ENCODE data around the gene CES5A. TPM values are rescaled to one million over a fixed set of nuclear protein-coding genes. Genes with fewer than 3 reads are reported as not detected.
"Not testable (repeated sequence)": the region's sequence is repeated elsewhere in the genome, so short reads cannot be mapped to it uniquely, and the experiment has no call there.

Gene CES5A
- total and polyA plus RNA-seq, 7 experiments from 2014 or later: not detected

DNA sequence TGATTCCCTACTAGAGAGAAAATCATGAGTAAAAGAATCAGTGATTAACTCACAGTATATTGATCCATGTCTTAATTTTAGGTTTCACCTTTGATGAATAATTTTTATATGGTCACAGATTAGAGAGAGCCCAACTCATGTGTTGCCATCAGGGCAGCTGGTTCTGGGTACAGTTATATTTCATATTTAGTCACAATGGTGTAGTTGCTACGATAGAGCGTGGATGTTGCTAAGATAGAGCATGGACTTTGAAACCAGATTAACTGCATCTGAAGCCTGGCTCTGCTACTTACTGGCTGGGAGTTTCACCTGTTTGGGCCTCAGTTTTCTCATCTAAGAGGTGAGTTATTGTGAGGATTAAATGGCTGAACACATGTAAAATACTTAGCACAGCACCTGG is 61.0 kb downstream of the CES5A start:
- POLR2A ChIA-PET; CTCF ChIA-PET; ATAC-seq; H3K27ac ChIP-seq (ENCODE audit: low read depth, low read length); H3K9me3 Mint-ChIP-seq; H3K4me1 ChIP-seq (ENCODE audit: control insufficient read depth in 2 of 2, insufficient read depth in 2 of 2, low read length in 2 of 2); H3K9me3 ChIP-seq (ENCODE audit: control insufficient read depth in 2 of 3, low read length in 3 of 3); H3K36me3 ChIP-seq (ENCODE audit: control insufficient read depth in 2 of 3, insufficient read depth in 3 of 3, low read length in 3 of 3); H3K4me3 ChIP-seq (ENCODE audit: low read length); DNase-seq; H3K4me1 Mint-ChIP-seq; H3K27ac Mint-ChIP-seq; H3K27me3 ChIP-seq (ENCODE audit: control insufficient read depth in 2 of 2, insufficient read depth in 2 of 2, low read length in 2 of 2); intact Hi-C loops (cut with micrococcal nuclease); H3K4me3 Mint-ChIP-seq; H3K36me3 Mint-ChIP-seq: not testable (repeated sequence)
- H3K27me3 Mint-ChIP-seq: peaks cover 0 to 59% (median 44%) of the 10 kb centered on the region in 5 donors

DNA sequence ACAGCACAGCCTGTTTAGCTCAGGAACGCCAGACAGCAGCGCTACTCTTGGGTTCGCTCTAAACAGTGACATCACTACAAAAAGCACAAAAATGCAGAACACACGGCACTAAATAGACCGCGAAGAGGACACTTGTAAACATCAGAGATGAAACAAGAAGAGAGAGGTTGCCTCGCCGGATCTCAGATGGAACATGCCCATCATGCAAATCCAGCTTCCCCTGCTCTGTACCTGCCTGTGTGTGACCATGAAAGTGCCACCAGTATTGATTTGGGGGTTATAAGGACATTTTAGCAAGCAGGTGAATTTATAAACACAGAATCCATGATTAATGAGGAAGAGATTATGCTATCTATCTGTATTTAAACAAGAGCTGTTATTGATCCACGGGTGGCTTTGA is 61.4 kb downstream of the CES5A start:
- peaks cover 0 to 56% (median 44%) of the 10 kb centered on the region in 5 donors for H3K27me3 Mint-ChIP-seq

GRCh38 chr16:55812951-55813350 is 62.2 kb downstream of the CES5A start:
- Histone ChIP-seq H3K36me3 (ENCODE audit: control insufficient read depth in 2 of 3, insufficient read depth in 3 of 3, low read length in 3 of 3) (no peaks in the 10 kb centered on the region), H3K9me3 (ENCODE audit: control insufficient read depth in 2 of 3, low read length in 3 of 3) (no peaks in the 10 kb centered on the region), H3K27me3 (ENCODE audit: control insufficient read depth in 2 of 2, insufficient read depth in 2 of 2, low read length in 2 of 2) (no peaks in the 10 kb centered on the region), H3K4me3 (ENCODE audit: low read length) (no peak overlapping the region), H3K27ac (ENCODE audit: low read depth, low read length) (no peak overlapping the region), H3K4me1 (ENCODE audit: control insufficient read depth in 2 of 2, insufficient read depth in 2 of 2, low read length in 2 of 2) (no peaks in the 10 kb centered on the region)
- H3K9me3 Mint-ChIP-seq: peaks cover 0 to 8% (median 0%) of the 10 kb centered on the region in 11 donors
- H3K27me3 Mint-ChIP-seq: peaks cover 0 to 53% (median 44%) of the 10 kb centered on the region in 5 donors
- intact Hi-C loops (cut with micrococcal nuclease): no loop called here
- H3K4me1 Mint-ChIP-seq: no peaks in the 10 kb centered on the region
- POLR2A ChIA-PET: no interaction called here
- no peak for DNase-seq
- CTCF ChIA-PET: no interaction called here
- no peak overlapping the region for H3K4me3 Mint-ChIP-seq
- no peak overlapping the region for H3K27ac Mint-ChIP-seq
- ATAC-seq: no peak
- no peaks in the 10 kb centered on the region for H3K36me3 Mint-ChIP-seq

More for the DNA sequence above, 61.4 kb downstream of the CES5A start:
- H3K36me3 Mint-ChIP-seq; ATAC-seq; H3K27me3 ChIP-seq (ENCODE audit: control insufficient read depth in 2 of 2, insufficient read depth in 2 of 2, low read length in 2 of 2); intact Hi-C loops (cut with micrococcal nuclease); H3K27ac ChIP-seq (ENCODE audit: low read depth, low read length); H3K9me3 ChIP-seq (ENCODE audit: control insufficient read depth in 2 of 3, low read length in 3 of 3); CTCF ChIA-PET; H3K4me3 Mint-ChIP-seq; H3K4me1 Mint-ChIP-seq; H3K4me1 ChIP-seq (ENCODE audit: control insufficient read depth in 2 of 2, insufficient read depth in 2 of 2, low read length in 2 of 2); H3K36me3 ChIP-seq (ENCODE audit: control insufficient read depth in 2 of 3, insufficient read depth in 3 of 3, low read length in 3 of 3); POLR2A ChIA-PET; H3K9me3 Mint-ChIP-seq; DNase-seq; H3K4me3 ChIP-seq (ENCODE audit: low read length); H3K27ac Mint-ChIP-seq: not testable (repeated sequence)

DNA sequence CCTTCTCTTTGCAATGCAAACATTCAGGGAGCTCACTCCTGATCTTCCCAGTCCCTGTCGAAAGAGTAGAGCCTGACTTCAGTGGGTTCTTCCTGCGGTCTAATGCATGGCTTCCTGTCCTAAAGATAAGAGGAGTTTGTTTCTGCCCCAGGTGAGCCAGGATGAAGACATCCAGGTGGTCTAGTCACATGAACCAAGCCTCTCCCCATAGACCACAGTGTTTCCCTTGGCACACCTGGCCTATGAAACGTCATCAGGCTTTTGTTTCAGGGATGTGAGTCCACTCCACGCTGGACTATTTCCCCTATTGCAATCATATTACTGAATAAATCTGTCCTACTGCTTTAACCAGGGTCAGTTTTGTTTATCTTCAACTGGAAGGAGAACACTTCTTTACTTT is 63.4 kb downstream of the CES5A start:
- H3K4me3 ChIP-seq (ENCODE audit: low read length): no peak overlapping the region
- no peak for ATAC-seq
- H3K27ac ChIP-seq (ENCODE audit: low read depth, low read length): no peak overlapping the region
- Mint-ChIP-seq H3K9me3 (peaks cover 0 to 3% (median 0%) of the 10 kb centered on the region in 11 donors), H3K27me3 (peaks cover 0 to 42% (median 39%) of the 10 kb centered on the region in 5 donors), H3K36me3 (no peaks in the 10 kb centered on the region), H3K27ac (no peak overlapping the region), H3K4me1 (no peaks in the 10 kb centered on the region), H3K4me3 (no peak overlapping the region)
- H3K36me3 ChIP-seq (ENCODE audit: control insufficient read depth in 2 of 3, insufficient read depth in 3 of 3, low read length in 3 of 3): no peaks in the 10 kb centered on the region
- no peaks in the 10 kb centered on the region for H3K4me1 ChIP-seq (ENCODE audit: control insufficient read depth in 2 of 2, insufficient read depth in 2 of 2, low read length in 2 of 2)
- H3K27me3 ChIP-seq (ENCODE audit: control insufficient read depth in 2 of 2, insufficient read depth in 2 of 2, low read length in 2 of 2): no peaks in the 10 kb centered on the region
- CTCF ChIA-PET: no interaction called here
- DNase-seq: no peak
- intact Hi-C loops (cut with micrococcal nuclease): no loop called here
- H3K9me3 ChIP-seq (ENCODE audit: control insufficient read depth in 2 of 3, low read length in 3 of 3): no peaks in the 10 kb centered on the region
- POLR2A ChIA-PET: no interaction called here

GRCh38 chr16:55810451-55810961 is 64.7 kb downstream of the CES5A start:
- DNase-seq: no peak
- Mint-ChIP-seq H3K9me3 (peaks cover 0 to 2% (median 0%) of the 10 kb centered on the region in 11 donors), H3K27ac (no peak overlapping the region), H3K27me3 (peaks cover 0 to 31% (median 29%) of the 10 kb centered on the region in 5 donors), H3K36me3 (no peaks in the 10 kb centered on the region), H3K4me1 (no peaks in the 10 kb centered on the region), H3K4me3 (no peak overlapping the region)
- H3K27ac ChIP-seq (ENCODE audit: low read depth, low read length): no peak overlapping the region
- H3K9me3 ChIP-seq (ENCODE audit: control insufficient read depth in 2 of 3, low read length in 3 of 3): no peaks in the 10 kb centered on the region
- ATAC-seq: no peak
- H3K36me3 ChIP-seq (ENCODE audit: control insufficient read depth in 2 of 3, insufficient read depth in 3 of 3, low read length in 3 of 3): no peaks in the 10 kb centered on the region
- ChIA-PET CTCF (no interaction called here), POLR2A (no interaction called here)
- no peaks in the 10 kb centered on the region for H3K4me1 ChIP-seq (ENCODE audit: control insufficient read depth in 2 of 2, insufficient read depth in 2 of 2, low read length in 2 of 2)
- intact Hi-C loops (cut with micrococcal nuclease): no loop called here
- no peak overlapping the region for H3K4me3 ChIP-seq (ENCODE audit: low read length)
- H3K27me3 ChIP-seq (ENCODE audit: control insufficient read depth in 2 of 2, insufficient read depth in 2 of 2, low read length in 2 of 2): no peaks in the 10 kb centered on the region

DNA sequence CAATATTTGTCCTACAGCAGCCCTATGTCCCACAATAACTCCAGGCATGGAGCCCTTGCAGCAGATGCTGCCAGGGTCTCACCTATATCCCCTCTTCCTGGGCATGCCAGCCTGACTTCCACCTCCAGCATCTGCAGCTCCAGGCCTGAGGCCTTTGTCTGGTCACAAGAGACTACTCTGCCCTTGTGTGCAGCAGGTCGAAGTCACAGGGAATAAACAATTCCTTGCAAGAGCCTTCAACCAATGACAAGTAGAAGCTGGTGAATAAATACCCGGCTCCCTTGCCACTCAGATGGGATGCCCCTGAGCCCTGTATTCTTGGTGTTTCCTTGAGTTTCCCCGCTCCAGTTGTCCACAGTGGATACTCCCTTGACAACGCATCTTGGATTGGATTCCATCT is 65.3 kb downstream of the CES5A start:
- Mint-ChIP-seq H3K27me3 (peaks cover 0 to 26% (median 23%) of the 10 kb centered on the region in 5 donors), H3K9me3 (peaks cover 0 to 2% (median 0%) of the 10 kb centered on the region in 11 donors), H3K36me3 (no peaks in the 10 kb centered on the region), H3K4me3 (no peak overlapping the region), H3K4me1 (no peaks in the 10 kb centered on the region), H3K27ac (no peak overlapping the region)
- Histone ChIP-seq H3K27me3 (ENCODE audit: control insufficient read depth in 2 of 2, insufficient read depth in 2 of 2, low read length in 2 of 2) (no peaks in the 10 kb centered on the region), H3K36me3 (ENCODE audit: control insufficient read depth in 2 of 3, insufficient read depth in 3 of 3, low read length in 3 of 3) (no peaks in the 10 kb centered on the region), H3K4me1 (ENCODE audit: control insufficient read depth in 2 of 2, insufficient read depth in 2 of 2, low read length in 2 of 2) (no peaks in the 10 kb centered on the region), H3K9me3 (ENCODE audit: control insufficient read depth in 2 of 3, low read length in 3 of 3) (no peaks in the 10 kb centered on the region), H3K4me3 (ENCODE audit: low read length) (no peak overlapping the region), H3K27ac (ENCODE audit: low read depth, low read length) (no peak overlapping the region)
- intact Hi-C loops (cut with micrococcal nuclease): no loop called here
- CTCF ChIA-PET: no interaction called here
- POLR2A ChIA-PET: no interaction called here
- DNase-seq (no peak), ATAC-seq (no peak)

GRCh38 chr16:55809386-55809785 is 65.8 kb downstream of the CES5A start:
- H3K4me3 Mint-ChIP-seq: no peak overlapping the region
- Histone ChIP-seq H3K4me3 (ENCODE audit: low read length) (no peak overlapping the region), H3K27me3 (ENCODE audit: control insufficient read depth in 2 of 2, insufficient read depth in 2 of 2, low read length in 2 of 2) (no peaks in the 10 kb centered on the region), H3K36me3 (ENCODE audit: control insufficient read depth in 2 of 3, insufficient read depth in 3 of 3, low read length in 3 of 3) (no peaks in the 10 kb centered on the region), H3K27ac (ENCODE audit: low read depth, low read length) (no peak overlapping the region), H3K4me1 (ENCODE audit: control insufficient read depth in 2 of 2, insufficient read depth in 2 of 2, low read length in 2 of 2) (no peaks in the 10 kb centered on the region), H3K9me3 (ENCODE audit: control insufficient read depth in 2 of 3, low read length in 3 of 3) (no peaks in the 10 kb centered on the region)
- ChIA-PET POLR2A (no interaction called here), CTCF (no interaction called here)
- H3K27me3 Mint-ChIP-seq: peaks cover 0 to 21% (median 20%) of the 10 kb centered on the region in 5 donors
- no peaks in the 10 kb centered on the region for H3K36me3 Mint-ChIP-seq
- H3K9me3 Mint-ChIP-seq: peaks cover 0 to 2% (median 0%) of the 10 kb centered on the region in 11 donors
- intact Hi-C loops (cut with micrococcal nuclease): no loop called here
- no peak for ATAC-seq
- H3K27ac Mint-ChIP-seq: no peak overlapping the region
- no peak for DNase-seq
- H3K4me1 Mint-ChIP-seq: no peaks in the 10 kb centered on the region

Data from naive thymus-derived CD4-positive, alpha-beta T cell (primary cell).